ENCODE results near the gene NHS. TPM values are rescaled to one million over a fixed set of nuclear protein-coding genes. Genes with fewer than 3 reads are reported as not detected.

NHS gene
- total RNA-seq, 2 experiments from 2014 or later, result 0.54 to 1.2 TPM

GRCh38 chrX:17465802-17466201 lies 90.8 kb downstream of the NHS start:
- ChIA-PET CTCF (interaction anchor here (1.2 kb wide), 1 partner anchor 21 kb away, joined by 3 read pairs; no protein-coding TSS in a partner anchor), POLR2A (no interaction called here)
- no peak overlapping the region for H3K27ac Mint-ChIP-seq
- no peak overlapping the region for H3K4me3 Mint-ChIP-seq
- DNase-seq, result no peak
- H3K36me3 Mint-ChIP-seq (ENCODE audit: low read depth), result no peaks in the 10 kb centered on the region
- H3K27me3 Mint-ChIP-seq, result no peaks in the 10 kb centered on the region
- no peaks in the 10 kb centered on the region for H3K9me3 Mint-ChIP-seq
- no peaks in the 10 kb centered on the region for H3K4me1 Mint-ChIP-seq

- no peak overlapping the region for H3K4me3 Mint-ChIP-seq
- H3K27me3 Mint-ChIP-seq, result no peaks in the 10 kb centered on the region
- DNase-seq, result no peak
- no peak overlapping the region for H3K27ac Mint-ChIP-seq
- H3K9me3 Mint-ChIP-seq, result no peaks in the 10 kb centered on the region
- ChIA-PET POLR2A (no interaction called here), CTCF (interaction anchor here (1.5 kb wide), 1 partner anchor 16 kb away, joined by 3 read pairs; no protein-coding TSS in a partner anchor)
- no peaks in the 10 kb centered on the region for H3K36me3 Mint-ChIP-seq (ENCODE audit: low read depth)
- H3K4me1 Mint-ChIP-seq, result no peaks in the 10 kb centered on the region
These were observed 95.1 kb downstream of the NHS start for GRCh38 chrX:17470136-17470535.

- no peaks in the 10 kb centered on the region for H3K27me3 Mint-ChIP-seq
- H3K27ac Mint-ChIP-seq, result no peak overlapping the region
- DNase-seq, result no peak
- no peaks in the 10 kb centered on the region for H3K9me3 Mint-ChIP-seq
- CTCF ChIA-PET, result interaction anchor here (1.5 kb wide), 1 partner anchor 17 kb away, joined by 3 read pairs; no protein-coding TSS in a partner anchor
- H3K36me3 Mint-ChIP-seq (ENCODE audit: low read depth), result no peaks in the 10 kb centered on the region
- POLR2A ChIA-PET, result no interaction called here
- H3K4me1 Mint-ChIP-seq, result no peaks in the 10 kb centered on the region
- H3K4me3 Mint-ChIP-seq, result no peak overlapping the region
These were observed 96.1 kb downstream of the NHS start for GRCh38 chrX:17471121-17471520.

GRCh38 chrX:17471861-17472260 lies 96.9 kb downstream of the NHS start:
- Mint-ChIP-seq H3K36me3 (ENCODE audit: low read depth) (no peaks in the 10 kb centered on the region), H3K27ac (no peak overlapping the region), H3K9me3 (no peaks in the 10 kb centered on the region), H3K4me3 (no peak overlapping the region), H3K27me3 (no peaks in the 10 kb centered on the region), H3K4me1 (no peaks in the 10 kb centered on the region)
- no peak for DNase-seq
- ChIA-PET CTCF (no interaction called here), POLR2A (no interaction called here)

GRCh38 chrX:17472424-17472823 lies 97.4 kb downstream of the NHS start:
- Mint-ChIP-seq H3K4me3 (no peak overlapping the region), H3K36me3 (ENCODE audit: low read depth) (no peaks in the 10 kb centered on the region), H3K27me3 (no peaks in the 10 kb centered on the region), H3K27ac (no peak overlapping the region), H3K4me1 (no peaks in the 10 kb centered on the region), H3K9me3 (no peaks in the 10 kb centered on the region)
- ChIA-PET POLR2A (no interaction called here), CTCF (no interaction called here)
- no peak for DNase-seq

GRCh38 chrX:17473021-17473420 lies 98.0 kb downstream of the NHS start:
- CTCF ChIA-PET, result no interaction called here
- Mint-ChIP-seq H3K27ac (no peak overlapping the region), H3K4me1 (no peaks in the 10 kb centered on the region), H3K36me3 (ENCODE audit: low read depth) (no peaks in the 10 kb centered on the region), H3K9me3 (no peaks in the 10 kb centered on the region), H3K27me3 (no peaks in the 10 kb centered on the region), H3K4me3 (no peak overlapping the region)
- POLR2A ChIA-PET, result no interaction called here
- no peak for DNase-seq

GRCh38 chrX:17474892-17475291 lies 99.9 kb downstream of the NHS start:
- Mint-ChIP-seq H3K27ac (no peak overlapping the region), H3K36me3 (ENCODE audit: low read depth) (no peaks in the 10 kb centered on the region), H3K27me3 (no peaks in the 10 kb centered on the region), H3K4me1 (no peaks in the 10 kb centered on the region), H3K4me3 (no peak overlapping the region), H3K9me3 (no peaks in the 10 kb centered on the region)
- POLR2A ChIA-PET, result no interaction called here
- DNase-seq, result no peak
- CTCF ChIA-PET, result no interaction called here

- POLR2A ChIA-PET, result no interaction called here
- no peak for DNase-seq
- Mint-ChIP-seq H3K4me1 (no peaks in the 10 kb centered on the region), H3K36me3 (ENCODE audit: low read depth) (no peaks in the 10 kb centered on the region), H3K4me3 (no peak overlapping the region), H3K27me3 (no peaks in the 10 kb centered on the region), H3K27ac (no peak overlapping the region), H3K9me3 (no peaks in the 10 kb centered on the region)
- CTCF ChIA-PET, result no interaction called here
These were observed 100.6 kb downstream of the NHS start for GRCh38 chrX:17475449-17476217.

- ChIA-PET CTCF (no interaction called here), POLR2A (no interaction called here)
- no peaks in the 10 kb centered on the region for H3K27me3 Mint-ChIP-seq
- no peak for DNase-seq
- H3K36me3 Mint-ChIP-seq (ENCODE audit: low read depth), result no peaks in the 10 kb centered on the region
- no peaks in the 10 kb centered on the region for H3K9me3 Mint-ChIP-seq
- H3K4me3 Mint-ChIP-seq, result no peak overlapping the region
- H3K4me1 Mint-ChIP-seq, result no peaks in the 10 kb centered on the region
- H3K27ac Mint-ChIP-seq, result no peak overlapping the region
These were observed 101.4 kb downstream of the NHS start for GRCh38 chrX:17476411-17476810.

GRCh38 chrX:17481086-17481485 lies 106.1 kb downstream of the NHS start:
- ChIA-PET CTCF (no interaction called here), POLR2A (no interaction called here)
- H3K36me3 Mint-ChIP-seq (ENCODE audit: low read depth), result no peaks in the 10 kb centered on the region
- no peaks in the 10 kb centered on the region for H3K4me1 Mint-ChIP-seq
- H3K4me3 Mint-ChIP-seq, result no peak overlapping the region
- H3K27me3 Mint-ChIP-seq, result peaks cover 1% of the 10 kb centered on the region
- no peak for DNase-seq
- H3K27ac Mint-ChIP-seq, result no peak overlapping the region
- no peaks in the 10 kb centered on the region for H3K9me3 Mint-ChIP-seq

- Mint-ChIP-seq H3K4me3 (no peak overlapping the region), H3K4me1 (no peaks in the 10 kb centered on the region), H3K36me3 (ENCODE audit: low read depth) (no peaks in the 10 kb centered on the region)
These were observed 109.6 kb downstream of the NHS start for GRCh38 chrX:17484592-17484991.

GRCh38 chrX:17485391-17485790 lies 110.4 kb downstream of the NHS start:
- ChIA-PET POLR2A (no interaction called here), CTCF (no interaction called here)
- no peak for DNase-seq
- H3K27me3 Mint-ChIP-seq, result peaks cover 1% of the 10 kb centered on the region
- H3K36me3 Mint-ChIP-seq (ENCODE audit: low read depth), result no peaks in the 10 kb centered on the region
- H3K9me3 Mint-ChIP-seq, result no peaks in the 10 kb centered on the region
- no peak overlapping the region for H3K4me3 Mint-ChIP-seq
- H3K27ac Mint-ChIP-seq, result no peak overlapping the region
- no peaks in the 10 kb centered on the region for H3K4me1 Mint-ChIP-seq

More at GRCh38 chrX:17484592-17484991, 109.6 kb downstream of the NHS start:
- CTCF ChIA-PET, result no interaction called here
- Mint-ChIP-seq H3K9me3 (no peaks in the 10 kb centered on the region), H3K27ac (no peak overlapping the region), H3K27me3 (peaks cover 1% of the 10 kb centered on the region)
- DNase-seq, result no peak
- POLR2A ChIA-PET, result no interaction called here

- H3K27ac Mint-ChIP-seq, result no peak overlapping the region
- H3K9me3 Mint-ChIP-seq, result no peaks in the 10 kb centered on the region
- H3K4me3 Mint-ChIP-seq, result no peak overlapping the region
- ChIA-PET CTCF (no interaction called here), POLR2A (no interaction called here)
- no peaks in the 10 kb centered on the region for H3K36me3 Mint-ChIP-seq (ENCODE audit: low read depth)
- no peaks in the 10 kb centered on the region for H3K4me1 Mint-ChIP-seq
- no peak for DNase-seq
- no peaks in the 10 kb centered on the region for H3K27me3 Mint-ChIP-seq
These were observed 113.0 kb downstream of the NHS start for GRCh38 chrX:17488036-17488435.

- H3K4me3 Mint-ChIP-seq, result no peak overlapping the region
These were observed 119.2 kb downstream of the NHS start for GRCh38 chrX:17494216-17494615.

More at GRCh38 chrX:17494216-17494615, 119.2 kb downstream of the NHS start:
- H3K9me3 Mint-ChIP-seq, result no peaks in the 10 kb centered on the region
- no peaks in the 10 kb centered on the region for H3K36me3 Mint-ChIP-seq (ENCODE audit: low read depth)
- no peaks in the 10 kb centered on the region for H3K4me1 Mint-ChIP-seq
- ChIA-PET CTCF (no interaction called here), POLR2A (no interaction called here)
- DNase-seq, result no peak
- no peaks in the 10 kb centered on the region for H3K27me3 Mint-ChIP-seq
- H3K27ac Mint-ChIP-seq, result no peak overlapping the region

Data from activated CD4-positive, alpha-beta T cell treated with anti-CD3 and anti-CD28 coated beads, Interleukin-2, amount 10 ng/mL, durations not matched to agents 7 days and 5 days (primary cell).